DMS114 treated with DMSO at 0.1 percent for 48 hours (cell line): Measurements from ENCODE around the gene MCU.
"Not testable (repeated sequence)": the region's sequence is repeated elsewhere in the genome, so short reads cannot be mapped to it uniquely, and the experiment has no call there.

ENCODE experiments used
- DNase-seq: peaks from one replicate; lab custom pipeline; 2025; ENCODE audit not compliant: unreplicated experiment; lab: John Stamatoyannopoulos, UW

MCU gene

GRCh38 chr10:72686430-72686829 lies 5.5 kb upstream of the MCU start:
- DNase-seq: not testable (repeated sequence)

DNA sequence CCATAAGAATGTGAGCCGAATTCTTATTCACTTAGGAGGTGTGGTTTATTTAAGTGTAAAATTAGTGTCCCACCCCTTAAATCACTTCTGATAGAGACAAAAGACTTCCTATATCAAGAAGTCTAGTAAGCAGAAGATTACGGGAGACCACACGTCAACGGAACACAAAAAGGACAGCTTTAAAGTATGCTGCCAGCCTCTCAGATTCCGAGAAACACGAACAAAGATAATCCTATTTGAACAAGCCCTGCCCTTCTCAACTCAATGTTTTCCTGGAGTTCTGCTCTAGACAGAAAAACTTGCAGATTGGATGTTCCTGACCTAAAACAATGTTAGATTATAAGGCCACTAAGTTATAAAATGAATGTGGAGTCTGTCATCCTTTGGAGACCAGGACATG lies 4.9 kb upstream of the MCU start:
- no peak for DNase-seq

- no peak for DNase-seq
Measured at GRCh38 chr10:72688208-72688651, 3.7 kb upstream of the MCU start.

DNA sequence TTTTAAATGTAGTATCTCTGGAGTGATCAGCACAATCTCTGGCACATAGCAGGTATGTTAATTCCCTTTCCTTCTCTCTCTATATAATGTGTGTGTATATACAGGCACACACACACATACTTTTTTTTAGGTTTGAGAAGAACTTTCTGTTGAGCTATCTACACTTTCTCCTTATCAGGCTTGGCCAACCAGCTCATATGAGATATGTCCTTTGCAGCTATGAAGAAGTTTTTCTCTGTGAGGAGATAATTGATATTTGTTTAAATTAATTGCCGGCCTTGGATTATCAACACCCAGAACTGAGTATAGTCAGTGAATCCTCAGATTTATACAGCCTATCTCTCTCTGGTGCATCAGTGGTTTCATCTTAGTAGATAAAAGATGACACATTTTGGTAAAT lies 2.3 kb upstream of the MCU start:
- DNase-seq: no peak

- no peak for DNase-seq
Measured at GRCh38 chr10:72690071-72690755, 1.7 kb upstream of the MCU start.

GRCh38 chr10:72691470-72691862 lies 477 bp upstream of the MCU start:
- DNase-seq: no peak

DNA sequence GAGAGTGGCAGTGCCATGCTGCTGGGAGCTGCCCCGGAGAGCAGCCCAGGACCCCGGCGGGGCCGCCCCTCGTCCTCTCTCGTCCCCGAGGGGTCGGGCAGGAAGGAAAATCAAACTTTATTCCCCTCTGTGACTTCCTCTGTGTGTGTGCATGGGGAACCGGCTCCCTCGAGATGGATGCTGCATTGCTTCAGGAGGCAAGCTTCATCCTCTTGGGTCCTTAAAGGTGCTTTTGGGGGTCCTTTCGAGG lies 726 bp downstream of the MCU start:
- no peak for DNase-seq

DNA sequence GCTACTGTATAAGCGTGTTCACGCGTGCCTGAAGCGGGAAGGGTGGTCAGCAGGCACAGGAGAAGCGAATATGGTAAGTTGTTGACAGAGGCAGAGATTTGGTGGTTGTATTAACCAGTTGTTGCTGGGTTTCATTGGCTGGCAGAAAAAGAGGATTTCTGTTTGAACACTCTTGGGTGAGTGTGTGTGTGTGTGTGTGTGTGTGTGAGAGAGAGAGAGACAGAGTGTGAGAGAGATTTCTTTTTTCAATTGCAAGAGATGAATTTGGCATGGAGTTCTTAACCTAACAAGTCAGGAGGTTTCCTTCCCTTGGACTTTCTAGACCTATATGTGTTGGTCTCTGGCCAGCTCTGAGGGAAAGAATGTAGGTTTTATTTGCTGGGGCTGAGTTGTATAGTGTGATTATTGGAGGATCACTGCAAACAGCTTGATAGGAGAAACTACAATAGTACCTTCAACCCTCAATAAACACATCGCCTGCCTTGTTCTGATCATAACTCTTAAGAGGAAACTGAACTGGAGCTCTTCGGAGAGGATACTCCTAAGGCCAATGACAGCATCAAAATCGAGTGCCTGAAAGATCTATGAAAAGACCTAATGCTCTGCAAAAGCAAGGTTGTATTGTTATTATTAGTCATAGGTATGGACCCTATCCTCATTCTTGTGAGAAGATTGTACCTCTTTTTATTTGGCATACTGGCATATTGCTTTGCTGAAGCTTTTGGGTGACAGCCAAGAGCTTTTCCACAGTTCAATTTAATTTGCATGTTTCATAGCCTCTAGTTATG lies 1.2 kb downstream of the MCU start:
- no peak for DNase-seq

DNA sequence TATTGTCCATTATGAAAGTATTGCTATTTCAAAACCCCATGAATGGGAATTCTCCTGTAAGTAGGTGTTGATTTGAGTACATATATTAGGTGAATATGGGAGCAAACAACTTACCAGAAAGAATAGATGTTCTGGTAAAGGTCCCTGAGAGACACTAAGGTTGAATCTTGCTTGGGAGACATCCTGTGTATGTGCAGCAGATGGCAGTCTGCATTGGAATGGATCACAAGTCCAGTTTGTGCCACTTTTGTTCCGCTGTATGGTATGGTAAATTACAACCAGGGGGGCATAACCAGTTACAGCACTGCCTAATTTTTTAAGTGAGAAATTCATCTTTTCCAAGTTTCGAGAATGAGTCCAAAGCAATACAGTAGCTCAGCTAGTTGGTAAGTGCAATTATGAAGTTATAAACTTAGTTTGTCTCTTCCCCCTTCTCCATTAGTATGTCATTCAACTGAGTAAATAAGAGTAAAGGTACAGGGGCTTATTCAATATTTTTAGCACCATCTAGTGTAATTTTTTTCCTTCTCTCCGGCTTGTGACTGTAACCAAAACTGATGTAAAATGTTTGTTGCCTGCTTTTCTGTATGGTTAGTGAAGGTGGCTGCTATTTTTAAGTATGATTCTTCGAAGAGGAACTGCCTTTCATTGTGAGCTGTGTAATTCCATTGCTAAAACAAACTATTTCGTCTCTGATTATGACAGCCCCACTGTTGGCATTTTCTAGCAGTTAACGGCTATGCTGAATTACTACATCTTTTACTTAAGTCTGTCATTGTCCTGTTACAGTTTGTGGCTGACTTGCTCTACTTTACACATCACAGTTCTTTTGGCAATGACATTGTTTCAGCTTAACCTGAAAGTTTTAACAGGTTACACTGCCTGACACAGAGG lies 2.8 kb downstream of the MCU start:
- peak; percentile 34 for DNase-seq

GRCh38 chr10:72695496-72695895 lies 3.6 kb downstream of the MCU start:
- no peak for DNase-seq

DNA sequence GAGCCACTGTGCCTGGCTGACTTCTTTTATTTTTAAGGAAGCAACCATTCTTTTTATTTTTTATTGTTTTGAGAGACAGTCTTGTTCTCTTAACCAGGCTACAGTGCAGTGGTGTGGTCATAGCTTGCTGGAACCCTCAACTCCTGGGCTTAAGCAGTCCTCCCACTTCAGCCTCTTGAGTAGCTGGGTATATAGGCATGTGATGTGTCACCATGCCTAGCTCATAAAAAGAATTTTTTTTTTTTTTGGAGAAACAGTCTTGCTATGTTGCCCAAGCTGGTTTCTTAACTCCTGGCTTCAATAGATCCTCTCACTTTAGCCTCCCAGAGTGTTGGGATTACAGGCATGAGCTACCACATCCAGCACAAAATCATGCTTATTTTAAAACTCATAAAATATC lies 5.8 kb downstream of the MCU start:
- DNase-seq: no peak

- not testable (repeated sequence) for DNase-seq
Measured at GRCh38 chr10:72702465-72702864, 10.5 kb downstream of the MCU start.

- DNase-seq: no peak
Measured at GRCh38 chr10:72702868-72703581, 11.1 kb downstream of the MCU start.

DNA sequence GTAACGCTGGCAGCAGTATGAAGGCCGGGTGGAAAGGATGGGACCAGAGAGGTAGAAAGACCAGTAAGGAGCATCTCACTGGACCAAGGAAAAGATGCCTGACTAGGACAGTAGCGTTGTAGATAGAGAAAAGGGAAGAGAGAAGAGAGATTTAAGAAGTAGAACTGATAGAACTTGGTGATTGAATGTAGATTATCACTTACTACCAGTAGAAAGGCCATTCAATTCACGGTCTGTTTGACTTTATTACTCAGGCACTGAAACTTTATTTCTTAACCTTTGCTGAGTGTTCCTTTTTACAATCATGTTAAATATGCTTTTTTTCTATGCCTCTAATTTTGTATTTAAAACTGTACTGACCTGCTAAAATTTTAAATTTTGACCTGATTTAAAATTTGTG lies 12.2 kb downstream of the MCU start:
- no peak for DNase-seq

DNA sequence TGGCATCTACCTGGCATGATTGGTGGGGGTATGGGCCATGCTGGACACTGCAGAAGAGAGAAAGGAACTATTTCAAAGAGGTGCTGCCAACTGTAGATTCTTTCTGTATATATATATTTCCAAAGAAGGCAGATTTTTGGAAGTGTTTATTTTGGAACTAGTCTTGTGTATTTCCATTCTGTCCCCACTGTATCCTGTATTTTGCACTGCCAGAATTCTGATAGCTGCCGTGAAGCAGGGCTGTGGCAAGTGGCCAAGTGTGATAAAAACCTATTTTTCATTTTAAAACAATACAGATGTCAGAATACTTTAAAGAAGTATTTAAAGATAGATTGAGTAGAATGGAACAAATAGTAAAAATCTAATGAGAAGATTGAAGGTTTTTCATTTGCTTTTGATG lies 17.1 kb downstream of the MCU start:
- DNase-seq: no peak

GRCh38 chr10:72712136-72712535 lies 20.2 kb downstream of the MCU start:
- no peak for DNase-seq

GRCh38 chr10:72719941-72720592 lies 28.1 kb downstream of the MCU start:
- DNase-seq: no peak

GRCh38 chr10:72720814-72721660 lies 29.1 kb downstream of the MCU start:
- no peak for DNase-seq

GRCh38 chr10:72727130-72727529 lies 35.2 kb downstream of the MCU start:
- no peak for DNase-seq

DNA sequence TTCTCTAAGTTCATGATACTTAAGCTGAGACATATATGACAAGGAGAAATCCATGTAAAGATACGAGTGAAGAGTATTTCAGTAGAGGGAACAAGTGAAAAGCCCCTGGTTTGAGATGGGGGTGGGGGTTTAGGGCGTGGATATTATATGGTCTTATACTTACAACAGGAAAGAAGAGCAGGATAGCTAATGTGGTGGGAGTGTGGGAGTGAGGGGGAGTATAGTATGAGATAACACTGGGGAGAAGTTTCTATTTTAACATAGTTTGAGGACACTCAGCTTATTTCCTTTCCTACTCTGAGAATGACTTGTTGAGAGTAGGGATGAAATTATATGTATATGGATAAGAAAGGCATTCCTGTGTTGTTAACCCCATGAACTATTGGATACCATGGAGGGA lies 36.5 kb downstream of the MCU start:
- no peak for DNase-seq
